Naive thymus-derived CD4-positive, alpha-beta T cell (primary cell): ENCODE results near the gene RHBDD2. TPM values are rescaled to one million over a fixed set of nuclear protein-coding genes. Genes with fewer than 3 reads are reported as not detected.
A peak's percentile ranks its signal among the peaks of the same experiment; 100 is the strongest.
"Not testable (repeated sequence)": the region's sequence is repeated elsewhere in the genome, so short reads cannot be mapped to it uniquely, and the experiment has no call there.

Source experiments
- ATAC-seq: fragments of 150-1000 bp; cut with Tn5 transposase; 2 replicates; pipeline ENCODE4 v1.10.0; 2021; ENCODE audit warnings: mild to moderate bottlenecking, moderate library complexity
- CTCF ChIA-PET: fragments of 350-600 bp; sonication (Branson Sonifier 250); formaldehyde crosslinking; loops from one replicate; lab custom pipeline; 2021; ENCODE audit warnings: antibody characterized with exemption; lab: Charles Lee
- POLR2A ChIA-PET: fragments of 350-600 bp; sonication (Branson Sonifier 250); formaldehyde crosslinking; loops from one replicate; lab custom pipeline; 2021; ENCODE audit warnings: antibody characterized with exemption, inconsistent platforms; lab: Charles Lee
- DNase-seq, 9 donors: peaks; one replicate each; pipeline versions ENCODE4 v3.0.0 to v3.0.0-alpha.2; 2020 to 2022; ENCODE audit warnings: mixed read lengths in 1 of 9
- H3K27ac ChIP-seq: one replicate; pipeline ENCODE4 v1.7.0; 2013; ENCODE audit warnings: mild to moderate bottlenecking, low read depth, low read length, moderate library complexity
- H3K27me3 ChIP-seq, 2 donors: one replicate each; pipeline ENCODE4 v1.7.0; 2013; ENCODE audit warnings: low read length in 2 of 2, mild to moderate bottlenecking in 2 of 2, moderate library complexity in 2 of 2; ENCODE audit not compliant: control insufficient read depth in 2 of 2, insufficient read depth in 2 of 2
- H3K36me3 ChIP-seq, 3 experiments: 1 replicate in 2 of 3; 2 replicates in 1 of 3; pipeline ENCODE4 v1.7.0; 2013; ENCODE audit warnings: low read length in 3 of 3, mild to moderate bottlenecking in 3 of 3, moderate library complexity in 1 of 3; ENCODE audit not compliant: insufficient read depth in 3 of 3, control insufficient read depth in 2 of 3
- H3K4me1 ChIP-seq, 2 donors: one replicate each; pipeline ENCODE4 v1.7.0; 2013; ENCODE audit warnings: low read length in 2 of 2, mild to moderate bottlenecking in 2 of 2, moderate library complexity in 1 of 2; ENCODE audit not compliant: control insufficient read depth in 2 of 2, insufficient read depth in 2 of 2
- H3K4me3 ChIP-seq: 2 replicates; pipeline ENCODE4 v1.7.0; 2013; ENCODE audit warnings: mild to moderate bottlenecking, low read length
- H3K9me3 ChIP-seq, 3 experiments: 1 replicate in 2 of 3; 2 replicates in 1 of 3; pipeline ENCODE4 v1.7.0; 2013; ENCODE audit warnings: low read length in 3 of 3; ENCODE audit not compliant: control insufficient read depth in 2 of 3
- H3K27ac Mint-ChIP-seq, 9 donors: one replicate each; pipeline ENCODE4 v1.8.0; 2020 to 2022; ENCODE audit warnings: mixed read lengths in 9 of 9, mild to moderate bottlenecking in 8 of 9, moderate library complexity in 5 of 9, inconsistent platforms in 2 of 9
- H3K27me3 Mint-ChIP-seq, 5 donors: one replicate each; pipeline ENCODE4 v1.8.0; 2021 to 2022; ENCODE audit warnings: mixed read lengths in 5 of 5, mild to moderate bottlenecking in 1 of 5
- H3K36me3 Mint-ChIP-seq, 5 donors: one replicate each; pipeline ENCODE4 v1.8.0; 2020 to 2022; ENCODE audit warnings: mixed read lengths in 5 of 5, mild to moderate bottlenecking in 3 of 5, inconsistent platforms in 1 of 5
- H3K4me1 Mint-ChIP-seq, 7 donors: one replicate each; pipeline ENCODE4 v1.8.0; 2020 to 2022; ENCODE audit warnings: mixed read lengths in 7 of 7, mild to moderate bottlenecking in 3 of 7, inconsistent platforms in 1 of 7
- H3K4me3 Mint-ChIP-seq, 10 donors: one replicate each; pipeline ENCODE4 v1.8.0; 2020 to 2022; ENCODE audit warnings: mild to moderate bottlenecking in 10 of 10, mixed read lengths in 10 of 10, moderate library complexity in 6 of 10, inconsistent platforms in 2 of 10
- H3K9me3 Mint-ChIP-seq, 11 donors: one replicate each; pipeline ENCODE4 v1.8.0; 2020 to 2022; ENCODE audit warnings: mixed read lengths in 11 of 11, mild to moderate bottlenecking in 4 of 11, inconsistent platforms in 1 of 11, moderate library complexity in 1 of 11
- intact Hi-C, 2 donors: fragments of 100-400 bp; cut with micrococcal nuclease; formaldehyde crosslinking; loops; one replicate each; pipeline ENCODE4 v1.15.1; 2023
- polyA plus RNA-seq, 2 donors: library from polyadenylated mRNA; unstranded; fragments of 300-500 nt; fragmentation: Illumina TruSeq; gene quantifications; one replicate each; pipeline ENCODE4 v1.2.3, GENCODE V29; 2021
- total RNA-seq, 6 experiments: library from RNA in 5 of 6; stranded (reverse) in 5 of 6; gene quantifications; 1 replicate in 5 of 6; 2 replicates in 1 of 6; pipeline ENCODE4 v1.2.3 and lab custom pipeline; 2021 to 2026

The RHBDD2 gene
- total and polyA plus RNA-seq, 7 experiments from 2014 or later: 36.2 to 124 (median 73.6) TPM

DNA sequence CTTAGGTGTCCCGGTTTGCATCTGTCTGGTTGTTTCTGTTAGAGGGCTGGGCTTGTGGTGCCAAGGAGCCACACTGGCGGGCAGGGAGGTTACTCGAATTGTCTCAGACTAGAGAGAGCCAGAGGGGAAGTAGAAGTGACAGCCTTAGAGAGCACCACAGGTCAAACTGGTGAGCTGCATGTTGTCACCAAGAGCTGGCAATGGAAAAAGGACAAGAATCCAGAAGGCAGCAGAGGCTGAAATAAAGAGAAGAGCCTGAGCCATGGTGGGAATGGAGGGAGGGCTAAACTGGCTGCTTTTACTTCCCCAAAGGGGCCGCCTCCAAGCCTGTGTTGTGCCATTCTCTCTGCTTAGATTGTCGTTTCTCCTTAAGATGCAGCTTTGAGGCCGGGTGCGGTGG, 31.1 kb upstream of the RHBDD2 start:
- Mint-ChIP-seq H3K4me3 (no peak overlapping the region), H3K4me1 (peaks cover 0 to 10% (median 0%) of the 10 kb centered on the region in 7 donors), H3K27me3 (no peaks in the 10 kb centered on the region), H3K36me3 (no peaks in the 10 kb centered on the region), H3K9me3 (no peaks in the 10 kb centered on the region), H3K27ac (no peak overlapping the region)
- Histone ChIP-seq H3K4me3 (no peak overlapping the region), H3K4me1 (no peaks in the 10 kb centered on the region), H3K9me3 (no peaks in the 10 kb centered on the region), H3K36me3 (no peaks in the 10 kb centered on the region), H3K27me3 (no peaks in the 10 kb centered on the region), H3K27ac (no peak overlapping the region)
- ChIA-PET CTCF (no interaction called here), POLR2A (no interaction called here)
- intact Hi-C loops: no loop called here
- DNase-seq (no peak), ATAC-seq (peak; percentile 64)

DNA sequence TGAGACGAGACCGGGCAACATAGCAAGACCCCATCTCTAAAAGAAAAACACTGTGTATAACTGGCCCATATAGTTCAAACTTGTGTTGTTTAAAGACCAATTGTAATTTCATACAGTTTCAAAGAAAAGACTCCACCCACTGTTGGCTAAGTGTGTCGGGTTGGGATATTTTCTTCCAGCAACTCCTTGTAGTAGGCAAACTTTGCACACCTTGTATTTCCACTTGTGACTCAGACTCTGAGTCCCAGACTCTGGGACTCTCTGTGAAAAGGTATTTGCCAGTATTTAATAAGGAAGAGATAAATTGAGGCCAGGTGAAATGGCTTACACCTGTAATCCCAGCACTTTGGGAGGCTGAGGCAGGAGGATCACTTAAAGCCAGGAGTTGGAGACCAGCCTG, 29.3 kb upstream of the RHBDD2 start:
- no peak for ATAC-seq
- Mint-ChIP-seq H3K4me3 (no peak overlapping the region), H3K36me3 (no peaks in the 10 kb centered on the region), H3K27me3 (no peaks in the 10 kb centered on the region), H3K27ac (no peak overlapping the region), H3K4me1 (peaks cover 0 to 3% (median 0%) of the 10 kb centered on the region in 7 donors), H3K9me3 (no peaks in the 10 kb centered on the region)
- intact Hi-C loops: no loop called here
- Histone ChIP-seq H3K4me1 (no peaks in the 10 kb centered on the region), H3K27me3 (no peaks in the 10 kb centered on the region), H3K9me3 (no peaks in the 10 kb centered on the region), H3K36me3 (no peaks in the 10 kb centered on the region), H3K4me3 (no peak overlapping the region), H3K27ac (no peak overlapping the region)
- DNase-seq: no peak
- ChIA-PET CTCF (interaction anchor here (0.5 kb wide), 1 partner anchor 72 kb away, joined by 3 read pairs; no protein-coding TSS in a partner anchor), POLR2A (no interaction called here)

DNA sequence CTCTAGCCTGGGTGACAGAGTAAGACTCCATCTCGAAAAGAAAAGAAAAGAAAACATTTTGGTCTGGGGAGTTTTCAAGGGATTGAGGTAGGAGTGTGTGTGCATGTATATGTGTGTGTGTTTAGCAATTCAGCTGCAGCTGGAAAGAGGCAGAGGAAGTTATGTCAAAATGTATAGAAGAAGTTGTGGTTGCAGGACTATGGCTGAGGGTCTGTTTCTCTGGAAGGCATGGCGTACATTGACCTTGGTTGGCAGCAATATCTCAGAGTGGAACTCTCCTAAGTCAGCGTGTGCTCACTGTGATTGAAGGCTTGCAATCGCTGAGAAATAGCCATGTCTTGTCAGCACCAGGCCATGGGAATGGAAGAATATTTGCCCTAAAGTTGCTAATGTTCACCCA, 28.6 kb upstream of the RHBDD2 start:
- Mint-ChIP-seq H3K4me1 (peaks cover 0 to 3% (median 0%) of the 10 kb centered on the region in 7 donors), H3K36me3 (no peaks in the 10 kb centered on the region), H3K9me3 (no peaks in the 10 kb centered on the region), H3K27ac (no peak overlapping the region), H3K27me3 (no peaks in the 10 kb centered on the region), H3K4me3 (no peak overlapping the region)
- Histone ChIP-seq H3K27me3 (no peaks in the 10 kb centered on the region), H3K4me3 (no peak overlapping the region), H3K9me3 (no peaks in the 10 kb centered on the region), H3K36me3 (no peaks in the 10 kb centered on the region), H3K27ac (no peak overlapping the region), H3K4me1 (no peaks in the 10 kb centered on the region)
- DNase-seq (no peak), ATAC-seq (peak; percentile 54)
- intact Hi-C loops: no loop called here
- ChIA-PET CTCF (no interaction called here), POLR2A (no interaction called here)

DNA sequence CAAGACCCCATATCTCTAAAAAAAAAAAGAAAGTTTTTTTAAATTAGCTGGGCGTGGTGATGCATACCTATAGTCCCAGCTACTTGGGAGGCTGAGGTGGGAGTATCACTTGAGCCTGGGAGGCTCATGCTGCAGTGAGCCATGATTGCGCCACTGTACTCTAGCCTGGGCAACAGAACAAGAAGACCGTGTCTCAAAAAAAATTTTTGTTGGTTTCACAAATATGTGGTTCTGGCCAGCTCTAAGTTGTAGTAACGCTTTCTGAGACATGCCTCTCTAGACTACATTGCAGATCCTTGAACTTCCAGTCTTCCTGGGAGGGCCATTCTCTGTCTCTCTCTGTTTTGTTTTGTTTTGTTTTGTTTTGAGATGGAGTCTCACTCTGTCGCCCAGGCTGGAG, 24.6 kb upstream of the RHBDD2 start:
- no peaks in the 10 kb centered on the region for H3K27me3 ChIP-seq
- H3K9me3 ChIP-seq: no peaks in the 10 kb centered on the region
- Mint-ChIP-seq H3K27me3 (peaks cover 0 to 2% (median 0%) of the 10 kb centered on the region in 5 donors), H3K27ac (peak overlapping the region in 1 of 9 donors; percentile 55), H3K36me3 (no peaks in the 10 kb centered on the region), H3K4me1 (peaks cover 0 to 9% (median 0%) of the 10 kb centered on the region in 7 donors), H3K4me3 (no peak overlapping the region), H3K9me3 (peaks cover 0 to 2% (median 0%) of the 10 kb centered on the region in 11 donors)
- DNase-seq (no peak), ATAC-seq (no peak)
- H3K4me1 ChIP-seq: no peaks in the 10 kb centered on the region
- H3K36me3 ChIP-seq: no peaks in the 10 kb centered on the region
- no peak overlapping the region for H3K27ac ChIP-seq
- CTCF ChIA-PET: no interaction called here
- H3K4me3 ChIP-seq: no peak overlapping the region
- POLR2A ChIA-PET: no interaction called here
- intact Hi-C loops: no loop called here

DNA sequence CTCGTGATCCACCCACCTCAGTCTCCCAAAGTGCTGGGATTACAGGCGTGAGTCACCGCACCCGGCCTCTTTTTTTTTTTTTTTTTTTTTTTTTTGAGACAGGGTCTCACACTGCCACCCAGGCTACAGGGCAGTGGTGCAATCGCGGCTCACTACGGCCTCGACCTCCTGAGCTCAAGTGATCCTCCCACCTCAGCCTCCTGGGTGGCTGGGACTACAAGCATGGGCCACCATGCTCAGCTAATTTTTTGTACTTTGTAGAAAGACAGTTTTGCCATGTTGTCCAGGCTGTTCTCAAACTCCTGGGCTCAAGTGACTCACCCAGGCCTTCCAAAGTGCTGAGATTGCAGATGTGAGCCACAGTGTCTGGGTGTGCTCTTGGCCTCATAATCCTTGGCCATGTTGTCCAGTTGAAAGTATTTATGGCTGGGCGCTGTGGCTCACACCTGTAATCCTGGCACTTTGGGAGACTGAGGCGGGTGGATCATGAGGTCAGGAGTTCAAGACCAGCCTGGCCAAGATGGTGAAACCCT, 24.0 kb upstream of the RHBDD2 start:
- H3K27ac Mint-ChIP-seq, H3K27ac ChIP-seq, intact Hi-C loops, H3K4me1 ChIP-seq, H3K4me1 Mint-ChIP-seq, POLR2A ChIA-PET, H3K4me3 ChIP-seq, H3K9me3 ChIP-seq, CTCF ChIA-PET, DNase-seq, H3K4me3 Mint-ChIP-seq, H3K36me3 ChIP-seq, H3K9me3 Mint-ChIP-seq, H3K27me3 ChIP-seq, H3K36me3 Mint-ChIP-seq, ATAC-seq, H3K27me3 Mint-ChIP-seq: not testable (repeated sequence)

DNA sequence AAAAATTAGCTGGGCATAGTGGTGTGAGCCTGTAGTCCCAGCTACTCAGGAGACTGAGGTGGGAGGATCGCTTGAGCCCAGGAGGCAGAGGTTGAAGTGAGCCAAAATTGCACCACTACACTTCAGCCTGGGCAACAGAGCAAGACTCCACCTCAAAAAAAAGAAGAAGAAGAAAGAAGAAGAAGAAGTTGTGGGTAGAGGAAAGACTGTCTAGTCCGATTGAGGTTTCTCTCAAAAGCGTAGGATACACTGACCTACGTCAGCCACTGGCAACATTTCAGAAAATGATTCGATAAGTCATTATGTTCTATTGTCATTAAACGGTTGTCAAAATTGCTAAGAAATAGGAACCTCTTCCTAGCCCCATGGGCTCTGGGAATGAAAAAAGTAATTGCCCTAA, 22.3 kb upstream of the RHBDD2 start:
- CTCF ChIA-PET: no interaction called here
- peaks cover 0 to 2% (median 0%) of the 10 kb centered on the region in 11 donors for H3K9me3 Mint-ChIP-seq
- POLR2A ChIA-PET: no interaction called here
- Histone ChIP-seq H3K4me1 (no peaks in the 10 kb centered on the region), H3K36me3 (no peaks in the 10 kb centered on the region), H3K4me3 (no peak overlapping the region), H3K27ac (no peak overlapping the region), H3K27me3 (no peaks in the 10 kb centered on the region), H3K9me3 (no peaks in the 10 kb centered on the region)
- H3K36me3 Mint-ChIP-seq: no peaks in the 10 kb centered on the region
- H3K4me3 Mint-ChIP-seq: no peak overlapping the region
- DNase-seq (no peak), ATAC-seq (peak; percentile 81)
- H3K27me3 Mint-ChIP-seq: peaks cover 0 to 2% (median 0%) of the 10 kb centered on the region in 5 donors
- peaks cover 0 to 9% (median 0%) of the 10 kb centered on the region in 7 donors for H3K4me1 Mint-ChIP-seq
- H3K27ac Mint-ChIP-seq: no peak overlapping the region
- intact Hi-C loops: no loop called here

DNA sequence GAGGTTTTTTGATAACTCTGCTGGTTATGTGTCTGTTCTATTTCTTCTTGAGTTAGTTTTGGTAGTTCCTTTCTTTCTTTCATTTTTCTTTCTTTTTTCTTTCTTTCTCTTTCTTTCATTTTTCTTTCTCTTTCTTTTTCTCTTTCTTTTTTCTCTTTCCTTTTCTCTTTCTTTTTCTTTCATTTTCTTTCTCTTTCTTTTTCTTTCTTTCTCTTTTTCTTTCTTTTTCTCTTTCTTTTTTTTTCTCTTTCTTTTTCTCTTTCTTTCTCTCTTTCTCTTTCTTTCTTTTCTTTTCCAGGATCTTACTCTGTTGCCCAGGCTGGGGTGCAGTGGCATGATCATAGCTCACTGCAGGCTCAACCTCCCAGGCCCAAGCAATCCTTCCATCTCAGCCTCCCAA, 20.4 kb upstream of the RHBDD2 start:
- Histone ChIP-seq H3K27ac (no peak overlapping the region), H3K27me3 (no peaks in the 10 kb centered on the region), H3K4me1 (no peaks in the 10 kb centered on the region), H3K9me3 (no peaks in the 10 kb centered on the region), H3K36me3 (no peaks in the 10 kb centered on the region), H3K4me3 (no peak overlapping the region)
- H3K4me3 Mint-ChIP-seq: no peak overlapping the region
- intact Hi-C loops: no loop called here
- ChIA-PET POLR2A (no interaction called here), CTCF (no interaction called here)
- H3K27ac Mint-ChIP-seq: no peak overlapping the region
- no peak for ATAC-seq
- no peak for DNase-seq
- H3K9me3 Mint-ChIP-seq: peaks cover 0 to 2% (median 0%) of the 10 kb centered on the region in 11 donors
- peaks cover 0 to 4% (median 0%) of the 10 kb centered on the region in 5 donors for H3K27me3 Mint-ChIP-seq
- H3K36me3 Mint-ChIP-seq: no peaks in the 10 kb centered on the region
- H3K4me1 Mint-ChIP-seq: peaks cover 0 to 9% (median 0%) of the 10 kb centered on the region in 7 donors
